ENCODE measurements around the gene FBXW4.

FBXW4 gene

DNA sequence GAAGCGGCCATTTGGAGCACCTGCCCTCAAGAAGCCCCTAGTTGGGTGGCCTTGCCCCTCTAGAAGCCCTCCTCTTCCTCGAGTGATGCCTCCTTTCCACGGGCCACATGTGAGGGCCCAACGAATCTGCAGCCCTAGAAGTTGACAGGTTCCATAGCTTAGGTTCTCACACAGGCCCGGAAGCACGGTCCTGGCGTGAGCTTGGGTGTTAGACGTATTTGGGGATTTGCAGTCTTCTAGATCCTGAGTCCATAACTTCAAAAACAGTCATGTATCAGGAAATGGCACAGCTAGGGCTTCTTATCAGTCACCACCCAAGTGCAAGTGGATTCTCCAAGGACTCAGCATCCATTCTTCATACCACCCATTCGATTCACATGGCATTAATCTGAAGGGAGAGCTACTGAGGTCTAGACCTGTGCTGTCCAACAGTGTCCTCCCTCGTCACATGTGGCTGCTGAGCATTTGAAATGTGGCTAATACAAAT, 477 bp upstream of the FBXW4 start:
- no peak for DNase-seq

DNA sequence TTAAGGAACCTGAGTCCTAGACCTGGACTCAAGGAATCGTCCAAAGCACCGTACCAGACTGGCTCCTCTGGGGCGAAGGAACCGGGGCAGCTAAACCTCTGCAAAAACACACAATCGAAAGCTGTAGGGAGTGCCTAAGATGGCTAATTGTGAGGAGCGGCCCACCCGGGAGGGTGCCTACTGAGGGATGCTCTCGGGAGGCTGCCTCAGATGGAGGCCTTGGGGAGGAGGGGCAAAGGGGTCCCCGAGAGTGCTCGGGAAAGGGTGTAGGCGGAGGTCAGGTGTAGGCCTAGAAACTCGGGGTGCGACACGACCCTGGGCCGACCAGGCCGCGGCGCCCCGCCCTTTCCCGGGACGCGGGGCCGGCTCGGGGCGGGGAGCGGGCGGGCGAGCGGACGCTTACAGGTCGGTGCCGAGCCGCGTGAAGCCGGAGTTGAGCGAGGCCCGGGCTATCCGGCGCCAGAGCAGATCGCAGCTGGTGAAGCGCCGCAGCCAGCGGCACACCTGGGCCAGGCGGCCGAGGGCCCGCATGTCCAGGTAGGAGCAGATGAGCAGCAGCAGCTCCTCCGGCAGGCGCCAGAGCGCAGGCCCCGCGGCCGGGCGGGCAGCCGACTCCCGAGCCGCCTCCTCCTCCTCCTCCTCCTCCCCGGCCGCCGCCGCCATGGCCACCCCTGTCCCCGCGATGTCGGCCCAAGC, 844 bp downstream of the FBXW4 start:
- peak; percentile 89 for DNase-seq

DNA sequence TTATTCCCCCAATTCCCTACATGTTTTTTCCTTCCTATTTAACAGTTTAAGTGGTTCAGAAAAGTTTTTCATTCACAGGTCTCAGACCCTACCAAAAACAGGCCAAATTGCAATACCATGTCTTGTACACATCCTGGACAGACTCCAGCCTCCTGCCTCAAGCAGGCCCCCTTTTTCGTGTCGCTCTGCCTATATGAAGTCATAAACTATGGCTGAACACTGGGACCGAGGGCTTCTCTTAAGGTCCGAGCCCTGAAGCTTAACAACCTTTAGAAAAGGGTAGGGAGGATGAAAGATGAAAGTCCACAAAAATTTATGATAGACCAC, 1.4 kb downstream of the FBXW4 start:
- no peak for DNase-seq

DNA sequence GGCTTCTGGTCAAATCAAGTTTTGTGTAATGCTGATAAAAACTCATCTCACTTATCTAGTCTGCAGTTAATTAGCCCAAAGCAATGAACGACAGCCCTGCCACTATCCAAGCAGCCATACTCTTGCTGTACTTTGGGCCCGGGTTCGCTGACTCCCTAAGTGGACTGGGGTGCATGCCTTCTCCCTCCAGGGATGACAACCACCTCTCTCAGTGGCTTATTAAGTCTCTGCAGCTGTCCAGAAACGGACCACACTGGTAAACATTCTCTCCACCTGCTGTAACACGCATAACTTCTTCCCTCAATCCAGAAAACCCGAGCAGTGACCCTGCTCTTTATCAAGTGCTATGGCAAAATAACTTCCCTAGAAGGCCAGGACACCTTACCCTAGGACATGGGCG, 3.9 kb downstream of the FBXW4 start:
- no peak for DNase-seq

DNA sequence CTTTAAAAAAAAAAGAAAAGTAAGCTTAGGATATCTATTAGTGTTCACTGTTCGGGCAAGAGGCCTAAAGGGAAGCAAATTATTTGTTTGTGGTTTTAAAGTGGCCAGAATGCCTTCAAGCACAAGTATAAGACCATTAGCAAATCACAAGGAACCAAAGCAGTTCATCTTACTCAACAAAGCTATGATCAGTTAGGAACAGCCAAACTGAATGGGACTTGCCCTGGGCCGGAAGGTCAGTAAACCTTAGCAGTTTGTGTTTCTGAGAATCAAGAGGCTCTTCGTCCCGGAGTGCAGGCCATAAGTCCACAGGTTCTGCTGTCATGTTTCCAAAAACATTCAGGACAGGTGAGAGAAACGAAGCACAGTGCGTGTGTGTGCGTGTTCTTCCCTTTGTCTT, 4.5 kb downstream of the FBXW4 start:
- no peak for DNase-seq

DNA sequence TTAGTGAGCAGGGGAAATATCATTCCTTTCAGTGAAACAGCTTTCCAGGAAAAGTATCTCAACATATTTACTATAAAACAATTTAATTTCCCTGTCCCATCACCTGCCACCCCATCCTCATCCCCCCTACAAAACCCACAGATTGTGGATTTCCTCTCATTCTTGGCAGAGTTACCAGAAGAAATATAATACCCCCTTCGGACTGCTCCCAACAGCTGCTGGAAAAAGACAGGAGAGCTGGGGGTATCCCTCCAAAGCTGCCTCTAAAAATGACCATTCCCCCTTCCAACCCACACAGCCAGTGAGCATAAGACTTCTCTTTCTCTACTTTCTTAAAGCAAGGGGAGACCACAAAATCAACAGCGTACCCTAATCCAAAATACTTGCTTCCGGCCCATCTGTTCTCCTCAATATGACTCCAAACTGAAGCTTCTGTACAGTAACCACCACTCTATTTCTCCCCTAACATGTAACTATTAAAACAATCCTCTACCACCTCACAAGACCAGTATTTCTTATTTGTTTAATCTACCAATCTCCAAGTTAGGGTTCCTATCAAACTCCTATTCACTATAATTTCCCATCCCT, 7.8 kb downstream of the FBXW4 start:
- DNase-seq, result no peak

DNA sequence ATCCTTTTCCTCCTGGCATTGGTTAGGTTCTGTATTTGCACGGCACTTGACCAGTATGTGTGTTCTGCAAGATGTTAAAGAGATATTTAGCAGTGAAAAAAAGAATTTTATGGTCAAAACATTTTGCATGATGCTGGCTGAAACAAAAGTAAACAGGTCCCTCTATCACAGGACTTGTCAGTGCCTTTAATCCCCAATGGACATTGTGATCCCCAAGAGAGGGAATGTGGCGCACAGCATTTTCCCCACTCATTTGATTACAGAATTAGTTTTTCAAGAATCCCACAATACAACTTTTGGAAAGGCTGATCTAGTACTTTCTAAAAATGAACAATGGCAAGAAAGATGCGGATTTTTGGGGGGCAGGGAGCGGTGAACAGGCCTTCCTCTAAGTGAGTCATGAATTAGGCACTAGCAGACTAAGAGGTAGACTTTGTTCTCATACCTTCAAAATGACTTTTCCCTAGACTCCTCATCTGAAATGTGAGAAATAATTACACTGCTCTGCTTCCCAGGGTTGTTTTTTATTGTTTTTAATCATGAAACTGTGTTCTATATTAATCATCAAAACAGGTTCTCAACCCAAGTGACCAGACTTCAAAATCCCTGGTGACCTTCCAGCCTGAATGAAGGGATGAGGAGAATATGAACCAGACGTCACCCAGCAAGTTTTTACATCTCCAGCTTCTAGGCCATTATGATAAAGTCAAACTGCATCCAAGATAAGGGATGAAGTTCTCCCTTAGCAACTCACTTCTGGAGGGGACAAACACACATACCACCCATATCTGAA, 8.6 kb downstream of the FBXW4 start:
- no peak for DNase-seq

DNA sequence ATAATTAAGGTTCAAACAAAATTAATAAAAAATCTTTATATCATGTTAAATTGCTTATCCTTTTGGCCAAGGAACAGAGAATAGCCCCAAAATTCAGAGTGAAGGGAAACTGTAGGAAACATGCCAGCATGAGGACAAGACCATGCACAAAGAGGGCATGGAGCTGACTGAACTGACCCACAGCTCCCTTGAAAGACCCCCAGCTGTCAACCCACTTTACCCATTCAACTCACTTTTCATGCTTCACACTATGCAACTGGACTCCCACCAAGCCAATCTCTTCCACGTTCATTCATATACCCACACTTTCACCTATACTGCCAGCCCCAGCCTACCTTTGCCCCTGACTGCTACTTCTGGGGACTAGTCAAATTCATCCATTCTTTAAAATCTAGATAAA, 10.2 kb downstream of the FBXW4 start:
- no peak for DNase-seq

DNA sequence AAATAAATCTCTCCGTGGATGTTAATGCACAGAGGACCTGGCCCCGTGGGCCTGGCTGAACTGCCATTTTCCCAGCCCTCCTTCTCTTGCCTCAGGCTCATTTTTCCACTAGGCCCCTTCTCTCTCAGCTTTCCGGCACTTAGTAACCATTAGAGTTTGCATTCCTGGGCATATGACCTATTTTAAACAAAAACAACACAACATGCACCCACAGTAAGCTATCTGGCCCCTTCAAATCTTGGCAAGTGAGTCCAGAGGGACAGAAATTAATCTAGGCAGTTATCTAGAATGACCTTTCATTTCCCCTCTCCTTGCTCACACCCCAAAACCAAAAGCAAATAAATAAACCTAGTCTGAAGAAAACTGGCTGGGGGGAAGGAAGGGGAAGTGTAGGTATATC, 11.7 kb downstream of the FBXW4 start:
- DNase-seq, result no peak

DNA sequence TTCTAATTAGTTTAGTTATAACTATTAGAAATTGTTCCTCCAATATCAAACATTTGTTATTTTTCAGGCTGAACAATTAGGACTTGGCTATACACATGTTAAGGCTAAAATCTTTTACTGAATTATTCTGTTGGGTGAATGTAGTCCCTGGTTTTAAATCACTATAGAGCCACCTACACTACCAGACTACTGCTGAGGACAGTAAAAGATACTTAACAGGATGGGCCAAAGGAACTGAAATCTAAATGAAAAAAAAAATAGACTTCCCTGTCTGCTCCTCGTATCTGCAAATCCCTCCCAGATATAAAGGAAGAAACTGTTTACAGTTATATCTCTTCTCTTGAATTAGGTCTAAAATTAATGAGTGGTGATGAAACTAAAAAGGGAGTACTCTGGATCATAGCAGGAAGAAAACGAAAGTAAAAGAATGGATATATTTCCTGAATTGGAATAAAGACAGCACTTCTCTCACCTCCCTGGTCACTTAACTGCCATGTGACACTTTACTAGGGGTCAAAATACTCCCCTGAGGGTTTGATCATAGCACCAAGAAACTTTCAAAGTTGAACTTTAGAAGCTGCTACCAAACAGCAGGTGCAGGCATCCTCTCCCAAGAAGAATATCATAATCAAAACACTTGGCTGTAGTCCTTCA, 12.7 kb downstream of the FBXW4 start:
- DNase-seq, result no peak

DNA sequence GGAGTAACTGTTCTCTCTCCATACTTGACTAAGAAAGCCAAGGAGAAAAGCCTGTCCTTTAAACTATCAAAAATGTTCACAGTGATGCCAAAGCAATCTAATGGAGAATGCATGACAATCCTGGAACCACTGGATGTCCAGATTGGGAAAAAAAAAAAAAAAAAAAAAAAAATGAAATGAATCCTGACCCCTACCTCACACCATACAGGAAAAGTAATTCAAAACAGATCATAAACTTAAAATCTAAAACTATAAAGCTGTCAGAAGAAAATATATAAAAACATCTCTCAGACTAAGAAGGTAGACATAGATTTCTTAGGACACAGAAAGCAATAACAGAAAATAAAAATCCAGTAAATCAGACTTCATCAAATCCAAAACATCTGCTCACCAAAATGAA, 18.4 kb downstream of the FBXW4 start:
- DNase-seq, result no peak

DNA sequence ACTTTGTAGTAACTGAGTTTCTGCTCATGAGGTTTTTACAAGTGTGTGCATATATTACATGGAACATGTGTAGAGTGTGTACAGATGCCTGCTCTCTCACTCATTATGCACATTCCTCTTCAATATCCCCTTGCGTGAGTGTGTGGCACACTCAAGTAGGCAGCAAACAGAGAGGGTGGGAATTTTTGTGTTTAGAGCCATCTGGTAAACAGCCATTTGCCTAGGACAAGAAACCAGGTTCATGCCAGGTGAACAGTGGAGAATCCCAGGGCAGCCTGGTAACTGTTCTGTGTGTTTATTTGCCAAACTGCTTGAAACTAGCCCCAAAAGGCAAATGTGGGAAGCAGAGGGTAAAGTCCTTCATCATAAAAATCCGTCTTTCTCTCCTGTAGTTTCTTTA, 19.9 kb downstream of the FBXW4 start:
- DNase-seq, result no peak

DNA sequence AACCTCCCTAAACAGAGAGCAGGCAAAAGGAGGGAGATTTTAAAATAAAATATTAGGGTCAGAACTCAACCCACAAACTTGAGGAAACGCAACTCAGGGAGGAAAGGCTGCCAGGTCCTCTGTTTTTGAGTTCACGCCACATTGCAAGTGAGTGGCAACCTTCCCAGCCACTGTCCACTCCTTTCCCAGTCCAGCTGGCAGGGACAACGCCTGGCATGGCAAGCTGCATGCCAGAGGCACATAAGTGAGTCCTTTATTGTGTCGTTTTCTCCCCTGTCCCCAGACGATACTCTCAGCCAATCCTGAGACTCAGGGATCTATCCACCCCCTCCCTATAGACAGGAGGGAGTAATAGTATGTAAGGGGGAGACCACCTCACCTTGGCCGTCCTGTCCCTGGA, 22.4 kb downstream of the FBXW4 start:
- no peak for DNase-seq

DNA sequence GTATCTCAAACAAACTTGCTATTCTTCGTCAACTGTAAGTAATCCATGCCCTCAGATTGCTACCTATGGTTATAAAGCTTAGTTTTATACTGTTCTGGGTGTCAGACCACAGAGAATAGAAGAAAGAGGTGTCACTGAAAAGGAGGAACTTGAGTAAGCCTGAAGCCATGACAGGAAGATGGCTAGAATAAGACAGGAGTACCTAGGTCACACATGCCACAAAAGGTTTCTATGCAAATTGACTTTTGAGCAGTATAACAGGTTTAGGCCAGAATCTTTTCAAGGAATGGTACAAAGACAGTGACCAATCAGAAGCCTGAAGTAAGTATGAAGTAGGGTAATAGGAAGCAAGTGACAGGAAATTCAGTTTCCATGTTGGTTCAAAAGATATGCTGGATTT, 23.5 kb downstream of the FBXW4 start:
- DNase-seq, result no peak

DNA sequence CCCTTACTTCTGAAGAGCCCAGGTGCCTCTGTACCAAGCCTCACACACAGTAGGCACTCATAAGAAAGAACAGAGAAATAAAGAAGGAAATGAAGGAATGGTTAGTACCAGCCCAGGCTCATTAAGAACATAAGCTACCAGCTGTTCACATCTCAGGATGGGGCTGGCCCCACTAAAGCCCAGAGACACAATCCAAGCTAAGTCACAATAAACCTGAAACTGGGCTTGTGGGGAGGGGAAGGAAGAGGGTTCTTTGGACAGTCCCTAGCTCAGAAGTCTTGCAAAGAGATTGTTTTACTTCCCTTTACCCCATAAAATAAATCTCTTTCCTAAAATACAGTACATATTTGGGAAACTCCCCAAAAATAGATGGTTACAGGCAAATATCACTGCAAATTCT, 24.3 kb downstream of the FBXW4 start:
- no peak for DNase-seq

DNA sequence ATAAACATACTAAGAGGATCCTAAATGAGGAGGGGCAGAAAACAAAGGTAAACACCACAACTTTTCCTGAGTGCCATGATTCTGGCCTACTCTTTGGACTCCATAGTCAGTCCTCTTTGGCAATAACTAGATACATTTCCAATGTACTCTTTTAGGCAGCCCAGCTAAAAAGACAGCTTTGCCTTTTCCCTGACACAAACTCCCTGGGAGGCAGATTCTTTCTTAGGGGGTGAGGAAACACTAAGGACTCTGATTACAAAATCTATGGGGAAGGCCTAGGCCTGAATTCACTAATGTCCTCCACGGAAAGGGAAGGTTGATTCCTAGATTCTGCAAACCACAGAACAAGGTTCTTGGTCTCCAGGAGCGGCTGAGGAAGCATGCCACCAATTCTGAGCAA, 25.8 kb downstream of the FBXW4 start:
- DNase-seq, result no peak

DNA sequence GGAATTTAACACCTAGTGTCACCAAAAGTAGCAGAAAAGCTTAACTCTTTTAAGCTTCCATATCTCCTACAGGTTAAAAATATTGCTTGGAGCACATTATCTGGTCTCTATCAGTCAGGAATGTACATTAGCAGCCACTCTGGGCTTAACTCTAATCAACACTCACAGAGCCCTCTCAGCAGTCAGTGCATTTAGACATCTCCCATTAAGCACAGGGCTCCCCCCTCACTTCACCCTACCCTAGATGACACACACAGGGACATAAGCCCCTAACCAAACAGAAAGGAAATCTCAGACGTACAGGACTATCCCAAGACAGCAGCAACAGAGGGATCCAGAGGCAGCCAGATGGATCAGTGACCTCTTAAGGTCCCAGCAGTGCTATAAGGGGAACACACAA, 26.4 kb downstream of the FBXW4 start:
- no peak for DNase-seq

DNA sequence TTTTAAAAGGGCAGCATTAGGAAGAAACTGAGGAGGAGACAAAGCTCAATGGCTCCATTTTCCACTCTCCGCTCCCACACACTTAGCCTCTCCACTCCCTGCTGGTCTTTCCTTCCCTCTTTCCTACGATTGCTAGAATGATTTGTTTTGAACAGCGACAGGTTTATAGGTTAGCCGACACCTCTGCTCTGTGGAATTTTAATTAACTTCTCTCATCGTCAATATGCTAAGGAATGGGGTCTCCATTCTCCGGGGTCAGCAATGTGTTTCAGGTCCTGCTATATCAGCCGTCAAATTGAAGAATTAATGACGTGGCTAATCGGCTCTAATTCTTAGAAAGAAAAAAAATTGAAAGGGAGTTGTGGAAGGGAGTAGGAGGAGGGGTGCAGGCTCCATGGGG, 28.9 kb downstream of the FBXW4 start:
- no peak for DNase-seq

DNA sequence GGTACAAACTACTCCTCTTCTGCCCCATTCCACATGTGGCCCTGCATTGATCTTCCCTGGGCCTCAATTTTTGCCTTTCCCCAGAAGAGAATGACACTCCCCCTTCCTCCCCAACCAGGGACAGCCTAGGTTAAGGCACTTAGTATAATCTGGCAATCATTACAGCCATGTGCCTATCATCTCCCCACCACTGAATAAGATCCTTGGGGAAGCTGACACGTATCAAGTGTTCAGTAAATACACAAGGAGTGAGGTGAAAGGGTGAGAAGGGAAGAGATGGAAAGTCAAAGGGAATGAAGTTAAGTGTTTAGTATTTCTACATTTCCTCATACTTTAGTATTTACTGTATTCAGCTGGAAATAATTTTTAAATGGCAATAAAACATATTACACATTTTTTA, 31.9 kb downstream of the FBXW4 start:
- DNase-seq, result no peak

DNA sequence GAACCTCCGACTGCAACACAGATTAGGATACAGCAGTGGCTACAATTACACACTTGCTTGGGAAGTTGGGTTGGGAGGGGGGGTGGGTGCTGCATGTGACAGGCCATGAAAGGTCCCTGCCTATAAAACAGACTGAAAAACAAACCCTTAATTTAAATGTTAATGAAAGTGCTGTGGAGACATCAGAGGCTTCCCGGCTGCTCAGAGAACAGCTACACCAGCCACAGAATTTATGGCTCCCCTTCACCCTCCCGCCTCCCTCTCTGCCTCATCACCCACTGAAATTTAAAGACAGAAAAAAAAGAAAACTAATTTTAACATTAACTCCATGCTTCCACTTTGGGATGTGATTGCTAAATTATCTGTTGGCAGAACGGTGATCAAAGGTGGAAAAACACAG, 34.7 kb downstream of the FBXW4 start:
- no peak for DNase-seq

DNA sequence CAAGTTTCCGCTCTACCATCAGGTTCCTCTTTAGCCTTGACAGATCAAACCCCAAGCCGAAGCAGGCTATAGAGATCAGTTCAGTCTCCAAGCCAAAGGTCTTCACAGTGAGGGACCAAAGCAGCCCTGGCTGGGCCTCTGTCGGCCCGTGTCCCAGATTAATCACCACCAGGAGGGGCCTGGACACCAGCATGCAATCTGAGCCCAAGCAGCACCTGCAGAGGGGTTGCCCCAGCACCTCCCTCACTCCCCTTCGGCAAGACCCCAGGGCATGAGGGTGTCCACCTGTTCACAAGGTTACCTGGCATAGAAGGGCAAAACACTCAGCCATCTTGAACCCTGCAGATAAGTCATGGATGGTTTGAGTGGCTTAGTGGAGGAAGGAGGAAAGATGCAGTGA, 36.0 kb downstream of the FBXW4 start:
- no peak for DNase-seq

DNA sequence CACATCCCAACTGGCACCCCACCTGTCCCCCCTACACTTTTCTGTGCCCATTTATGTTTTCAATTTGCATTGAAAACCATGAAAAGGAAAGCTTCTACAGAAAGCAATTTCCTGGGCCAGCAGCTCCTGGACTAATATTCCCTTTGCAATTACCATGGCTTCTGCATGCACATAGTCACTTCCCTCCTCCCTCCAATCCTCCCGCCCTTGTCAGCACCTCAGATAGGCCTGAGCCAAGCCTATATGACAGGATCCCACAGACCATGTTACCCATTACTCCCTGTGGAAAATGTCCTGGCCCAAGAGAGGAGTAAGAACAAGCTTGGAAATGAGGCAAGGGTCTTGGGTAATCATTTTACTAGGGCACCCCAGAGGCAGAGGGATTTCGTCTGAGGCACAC, 38.1 kb downstream of the FBXW4 start:
- DNase-seq, result no peak

DNA sequence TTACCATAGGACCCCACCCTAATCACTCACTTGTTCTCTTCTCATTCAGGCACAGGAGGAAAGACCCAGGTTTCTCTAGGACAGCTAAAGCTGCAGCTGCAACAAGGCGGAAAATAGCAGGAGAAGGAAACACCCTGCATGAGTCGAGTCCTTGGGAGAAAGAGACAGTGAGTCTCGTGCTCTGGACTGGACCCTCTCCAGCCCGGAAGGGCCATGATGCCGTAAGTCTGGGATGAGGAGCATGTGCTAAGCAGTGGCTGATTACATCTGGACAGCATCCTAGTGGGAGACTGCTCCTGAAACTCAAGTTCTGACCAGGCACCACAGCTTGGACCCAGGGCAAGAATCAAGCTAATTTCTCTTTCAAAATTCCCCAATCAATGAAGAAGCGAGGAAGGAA, 39.4 kb downstream of the FBXW4 start:
- no peak for DNase-seq

DNA sequence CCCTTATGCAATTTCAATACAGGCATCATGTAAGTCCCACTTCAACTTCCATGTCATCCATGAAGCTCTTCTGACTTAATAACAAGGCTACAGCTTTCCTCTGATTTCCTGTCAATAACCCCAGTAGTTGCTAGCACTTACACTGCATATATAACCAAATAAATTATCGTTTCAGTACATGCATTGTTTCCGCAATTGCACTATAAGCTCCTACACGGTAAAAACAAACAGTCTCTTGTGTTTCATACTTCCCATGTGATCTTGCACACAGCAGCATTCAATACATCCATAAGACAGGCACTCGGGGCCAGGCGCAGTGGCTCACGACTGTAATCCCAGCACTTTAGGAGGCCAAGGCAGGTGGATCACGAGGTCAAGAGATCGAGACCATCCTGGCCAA, 41.4 kb downstream of the FBXW4 start:
- DNase-seq, result no peak

Data from activated effector memory CD4-positive, alpha-beta T cell treated with anti-CD3 and anti-CD28 coated beads, Interleukin-2, amount 50 U/mL, for 16 hours (primary cell).